GM19452 (cell line): ENCODE results near the gene DIAPH2.

Experiments used
- ATAC-seq: cut with Tn5 transposase; IDR thresholded peaks from one replicate; pipeline ENCODE4 v1.9.1; 2021; ENCODE audit not compliant: unreplicated experiment

Gene DIAPH2

DNA sequence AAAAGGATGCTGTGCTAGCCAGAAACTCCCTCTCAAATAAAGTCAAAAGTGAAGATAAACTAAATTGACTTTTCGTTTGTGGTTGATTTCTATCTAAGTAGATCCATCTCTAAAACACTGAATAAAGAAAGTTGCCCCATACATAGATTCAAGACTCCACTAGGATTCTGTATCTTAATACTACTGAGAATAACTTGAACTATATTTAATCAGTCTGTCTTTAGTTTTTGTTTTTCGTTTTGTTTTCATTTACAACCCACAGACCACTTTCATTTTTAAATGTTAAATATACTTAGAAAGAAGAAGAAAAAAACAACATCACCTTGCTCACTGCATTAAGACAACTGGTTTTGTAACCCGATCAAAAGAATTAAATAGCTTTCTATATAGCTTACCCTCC, 854.1 kb downstream of the DIAPH2 start:
- ATAC-seq: no peak

DNA sequence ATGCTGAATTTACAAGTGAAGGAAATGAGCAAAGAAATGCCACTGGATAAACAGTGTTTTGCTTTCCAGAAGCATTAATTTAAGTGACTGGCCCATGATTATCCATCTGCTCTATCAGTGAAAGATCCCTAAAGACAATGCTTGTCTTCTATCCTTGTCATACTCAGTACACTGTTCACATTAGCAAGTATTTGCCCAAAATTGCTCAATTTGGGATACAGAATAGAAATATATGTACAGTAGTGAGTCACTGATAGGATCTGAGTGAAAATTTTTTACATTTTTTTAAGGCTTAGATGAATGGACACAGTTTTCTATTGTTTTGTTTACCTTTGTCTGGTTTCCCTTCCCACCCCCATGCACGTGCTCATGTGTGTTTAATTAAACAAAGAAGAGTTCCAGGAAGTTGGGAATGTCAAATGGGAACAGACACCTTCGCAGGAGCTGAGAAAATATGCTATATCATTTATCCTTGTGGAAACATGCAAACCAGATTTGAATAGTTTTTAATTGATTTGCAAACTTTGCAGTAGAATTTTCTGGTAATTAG, 855.4 kb downstream of the DIAPH2 start:
- ATAC-seq: no peak

DNA sequence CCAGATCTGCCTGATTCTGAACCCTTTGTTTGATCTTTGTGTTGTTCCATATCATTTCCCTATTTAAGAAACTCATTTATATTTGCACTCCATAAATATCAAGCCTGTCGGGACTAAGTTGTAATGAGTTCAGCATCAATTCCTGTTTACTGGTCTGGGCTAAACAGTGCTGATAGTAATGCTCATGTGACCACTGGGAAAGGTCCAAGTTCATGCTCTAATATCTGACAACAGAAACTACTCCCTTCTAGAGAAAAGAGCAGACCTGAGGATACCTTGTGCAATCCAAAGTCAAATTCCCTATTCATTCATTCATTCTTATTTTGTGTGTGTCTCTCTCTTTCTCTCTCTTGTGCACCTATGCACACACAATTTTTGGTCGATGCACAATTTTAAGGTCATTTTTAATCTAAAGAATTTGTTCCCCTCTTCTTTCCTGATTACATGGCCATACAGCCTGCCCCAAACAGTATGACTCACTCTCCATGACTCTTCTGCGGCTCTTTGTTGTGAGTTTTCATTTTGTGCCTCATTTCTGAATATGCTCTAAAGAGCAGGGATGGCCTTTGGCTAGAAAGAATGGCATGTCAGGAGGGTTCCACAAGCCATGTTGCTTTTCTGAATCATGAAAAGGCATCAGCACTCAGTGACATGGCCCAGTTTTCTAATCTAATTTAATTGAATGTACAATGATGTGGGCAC, 863.4 kb downstream of the DIAPH2 start:
- ATAC-seq: no peak

- ATAC-seq: no peak
Measured at GRCh38 chrX:97551821-97552220, 867.2 kb downstream of the DIAPH2 start.

- no peak for ATAC-seq
Measured at GRCh38 chrX:97553833-97554232, 869.2 kb downstream of the DIAPH2 start.

DNA sequence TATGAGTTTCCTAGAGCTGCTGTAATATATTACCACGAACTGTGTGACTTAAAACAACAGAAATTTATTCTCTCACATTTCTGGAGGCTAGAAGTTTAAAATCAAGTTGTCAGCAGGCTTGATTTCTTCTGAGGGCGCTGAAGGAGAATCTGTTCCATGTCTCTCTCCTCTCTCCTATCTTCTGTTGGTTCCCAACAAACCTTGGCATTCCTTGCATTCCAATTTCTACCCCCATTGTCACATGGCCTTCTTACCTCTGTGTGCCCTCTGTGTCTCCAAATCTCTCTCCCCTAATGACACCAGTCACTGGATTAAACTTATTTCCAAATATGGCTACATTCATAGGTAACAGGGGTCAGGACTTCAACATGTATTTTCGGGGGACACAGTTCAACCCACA, 871.7 kb downstream of the DIAPH2 start:
- ATAC-seq: no peak

GRCh38 chrX:97563531-97564133, 879.0 kb downstream of the DIAPH2 start:
- ATAC-seq: peak; percentile 98

GRCh38 chrX:97564496-97564895, 879.9 kb downstream of the DIAPH2 start:
- ATAC-seq: no peak

DNA sequence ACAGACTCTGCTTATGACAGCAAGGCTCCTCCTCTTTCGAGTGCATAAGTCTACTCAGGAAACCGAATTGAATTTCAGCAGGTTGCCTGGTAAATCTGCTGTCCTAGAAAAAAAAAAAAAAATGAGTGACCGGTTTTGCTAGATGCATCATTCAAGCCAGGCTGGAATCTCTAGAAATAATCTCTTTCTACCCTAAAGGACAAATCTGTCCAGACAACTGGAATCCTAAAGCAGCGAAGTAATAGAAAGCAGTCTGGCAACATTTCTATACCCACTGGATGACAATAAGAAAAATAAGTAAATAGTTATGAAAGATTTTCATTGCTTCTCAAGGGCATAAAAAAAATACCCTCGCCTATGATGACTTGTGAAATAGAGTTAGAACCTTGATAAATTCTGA, 902.5 kb downstream of the DIAPH2 start:
- no peak for ATAC-seq

DNA sequence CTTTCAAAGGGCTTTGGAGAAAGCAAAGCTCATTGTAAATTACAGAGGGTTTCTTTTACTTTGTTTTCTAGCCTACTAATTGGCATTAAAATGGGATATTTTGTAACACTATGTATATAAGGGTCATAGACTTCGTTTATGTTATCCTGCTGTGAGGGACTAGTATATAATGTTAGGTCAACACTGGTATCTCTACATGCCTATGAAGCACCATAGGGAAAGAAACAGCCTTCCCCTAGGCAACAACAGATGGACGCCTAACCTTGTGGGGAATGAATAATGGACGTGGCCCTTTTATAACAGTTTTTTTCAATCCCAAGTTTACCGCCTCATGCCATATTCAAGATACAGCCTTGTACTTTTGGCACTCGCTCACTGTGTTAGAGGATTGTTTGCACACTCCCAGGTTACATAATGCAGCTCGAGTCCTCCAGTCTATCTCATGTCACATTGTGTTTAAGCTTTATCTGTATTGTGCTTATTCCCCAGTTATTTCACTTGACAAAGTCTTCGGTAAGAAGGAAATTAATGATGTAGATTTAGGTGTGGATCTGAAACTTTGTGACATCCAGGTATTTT, 910.1 kb downstream of the DIAPH2 start:
- ATAC-seq: no peak

DNA sequence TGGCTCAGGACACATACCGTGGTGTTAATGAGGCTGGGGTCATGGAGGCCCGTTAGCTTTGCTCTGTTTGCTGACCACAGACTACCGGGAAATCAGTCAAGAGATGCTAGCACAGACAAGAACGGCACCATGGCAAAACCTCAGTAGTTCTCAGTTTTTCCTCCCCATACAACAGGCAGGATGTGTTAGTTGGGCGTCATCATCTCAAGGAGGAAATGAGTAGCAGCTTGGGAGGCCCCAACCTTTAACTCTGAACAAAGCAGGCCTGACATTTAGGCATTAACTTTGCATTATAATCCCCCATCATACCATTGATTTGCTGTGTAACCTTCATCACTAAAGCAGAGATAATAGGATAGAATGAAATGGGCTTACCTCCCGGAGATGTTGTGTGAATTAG, 913.3 kb downstream of the DIAPH2 start:
- no peak for ATAC-seq

DNA sequence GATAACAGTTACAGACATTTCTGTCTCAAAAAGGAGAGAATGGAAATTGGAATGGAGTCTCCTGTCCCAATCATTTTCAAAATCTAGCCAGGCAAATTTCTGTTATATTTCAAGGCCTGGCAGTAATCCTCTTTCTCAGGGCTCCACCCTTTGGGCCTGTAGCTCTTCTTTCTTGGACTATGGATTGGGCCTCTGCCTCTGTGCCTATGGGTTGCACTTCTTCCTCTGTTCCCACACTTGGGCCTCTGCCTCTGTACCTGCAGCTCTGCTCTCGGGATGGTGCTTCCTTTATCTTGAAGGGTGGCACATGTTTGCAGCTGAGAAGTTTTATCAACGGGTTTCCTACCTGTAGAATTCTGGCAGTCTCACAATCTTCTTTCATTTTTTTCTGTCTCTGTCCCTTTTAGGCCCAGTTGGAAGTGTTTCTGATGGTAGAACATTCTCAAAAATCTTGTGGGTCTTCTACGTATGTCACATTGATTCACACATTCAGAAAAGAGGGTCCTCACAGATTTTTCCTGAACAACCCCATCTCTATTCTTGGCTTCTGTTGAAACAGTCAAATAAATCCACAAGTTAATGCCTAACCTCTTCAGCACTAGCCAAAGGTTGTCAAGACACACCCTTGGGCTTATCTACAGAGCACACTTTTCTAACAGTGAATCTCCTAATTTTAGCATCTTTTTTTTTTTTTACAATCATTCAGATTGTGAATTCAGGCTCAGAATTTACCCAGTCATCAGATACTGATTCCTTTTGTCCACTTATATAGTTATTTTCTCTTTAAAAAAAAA, 918.0 kb downstream of the DIAPH2 start:
- no peak for ATAC-seq

DNA sequence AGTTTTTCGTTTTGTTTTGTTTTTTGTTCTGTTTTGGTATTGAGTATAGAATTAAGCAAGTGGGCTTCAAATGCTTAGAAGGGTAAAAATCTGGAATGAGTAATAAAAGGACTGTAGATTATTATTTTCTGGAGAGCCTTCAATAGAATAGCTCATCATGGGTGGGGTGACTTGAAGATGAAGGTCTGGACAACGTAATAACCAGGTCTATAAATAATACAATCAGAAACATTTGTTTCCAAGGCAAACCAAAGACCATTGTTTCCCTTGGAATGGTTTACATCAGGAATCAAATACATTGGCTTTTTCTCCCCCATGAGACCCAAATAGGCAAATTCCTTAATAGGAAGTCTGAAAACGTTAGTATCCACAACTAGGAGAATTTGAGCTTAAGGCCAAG, 920.6 kb downstream of the DIAPH2 start:
- ATAC-seq: no peak

DNA sequence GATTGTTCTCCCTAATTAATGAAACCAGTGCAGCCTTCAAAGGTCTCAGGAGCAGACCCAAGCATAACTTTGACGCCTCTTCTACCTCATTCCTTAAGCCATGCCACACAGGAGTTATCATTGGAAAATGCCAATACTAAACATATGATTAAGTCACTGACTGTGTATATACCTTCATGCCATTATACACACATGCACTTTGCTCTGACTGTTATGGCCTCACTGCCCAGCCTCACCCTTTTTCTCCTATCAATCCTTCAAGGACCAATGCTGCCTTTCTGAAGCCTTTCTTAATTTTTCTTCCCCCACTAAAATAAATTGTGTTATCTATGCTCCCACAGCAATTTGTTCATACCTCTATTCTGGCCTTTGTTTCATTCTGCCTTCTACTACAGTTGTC, 924.7 kb downstream of the DIAPH2 start:
- no peak for ATAC-seq

GRCh38 chrX:97609938-97610337, 925.3 kb downstream of the DIAPH2 start:
- ATAC-seq: no peak

GRCh38 chrX:97616883-97617530, 932.4 kb downstream of the DIAPH2 start:
- ATAC-seq: peak; percentile 93

- no peak for ATAC-seq
Measured at GRCh38 chrX:97619499-97619898, 934.9 kb downstream of the DIAPH2 start.

DNA sequence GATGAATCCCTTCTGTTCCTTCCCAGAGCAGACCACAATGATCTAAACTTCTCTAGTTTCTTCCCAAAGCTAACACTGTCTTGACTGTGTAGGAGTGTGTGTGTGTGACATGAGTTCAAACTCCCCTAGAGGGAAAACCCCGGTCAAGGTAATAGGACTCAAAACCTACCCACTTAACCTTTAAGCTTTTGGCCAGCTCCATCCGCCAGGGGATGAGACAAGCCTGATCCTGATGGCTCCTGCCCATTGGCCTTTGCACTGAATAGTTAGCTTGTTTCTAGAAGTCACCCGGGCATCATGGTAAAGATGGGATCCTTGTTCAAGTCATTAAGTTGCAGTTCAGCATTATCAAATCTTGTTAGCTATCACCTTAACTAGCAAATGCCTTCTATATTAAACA, 937.5 kb downstream of the DIAPH2 start:
- no peak for ATAC-seq

- ATAC-seq: no peak
Measured at GRCh38 chrX:97628326-97628725, 943.7 kb downstream of the DIAPH2 start.

DNA sequence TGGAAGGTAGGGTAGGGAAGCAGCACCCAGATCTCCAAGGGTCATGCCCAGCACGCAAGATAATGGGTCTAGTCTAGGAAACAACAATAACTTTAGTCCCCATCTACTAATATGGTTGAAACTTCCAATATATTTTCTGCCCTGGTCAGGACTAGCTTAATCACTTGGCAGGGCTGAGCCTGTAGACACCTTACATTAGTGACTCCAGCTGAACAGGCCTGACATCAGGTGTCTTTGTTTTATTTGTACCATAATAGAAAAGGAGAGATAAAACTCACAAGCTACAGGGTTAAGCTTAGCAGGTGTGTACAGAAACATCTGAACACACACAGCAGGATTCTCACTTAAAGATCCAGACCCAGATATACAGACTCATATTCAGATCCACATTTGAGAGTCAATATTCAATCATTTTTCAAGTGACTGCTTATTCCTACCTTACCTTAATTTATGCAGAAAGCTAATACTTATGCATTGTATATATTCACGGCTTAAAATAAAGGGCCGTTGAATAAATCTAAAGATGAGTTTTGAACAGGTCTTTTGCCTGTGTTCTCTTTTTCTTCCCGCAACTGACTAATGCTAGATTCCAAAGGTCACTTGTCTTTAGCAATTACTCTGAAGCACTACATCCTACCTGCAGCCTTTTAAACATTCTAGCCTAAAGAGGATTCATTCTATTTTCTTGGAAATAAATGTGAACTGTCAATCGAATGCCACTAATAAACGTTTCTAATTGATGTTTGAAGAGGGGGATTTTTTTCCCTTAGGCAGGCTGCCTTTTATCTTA, 944.4 kb downstream of the DIAPH2 start:
- ATAC-seq: no peak
